ENCODE measurements around the gene MPZ.
A peak's percentile ranks its signal among the peaks of the same experiment; 100 is the strongest.

MPZ gene

DNA sequence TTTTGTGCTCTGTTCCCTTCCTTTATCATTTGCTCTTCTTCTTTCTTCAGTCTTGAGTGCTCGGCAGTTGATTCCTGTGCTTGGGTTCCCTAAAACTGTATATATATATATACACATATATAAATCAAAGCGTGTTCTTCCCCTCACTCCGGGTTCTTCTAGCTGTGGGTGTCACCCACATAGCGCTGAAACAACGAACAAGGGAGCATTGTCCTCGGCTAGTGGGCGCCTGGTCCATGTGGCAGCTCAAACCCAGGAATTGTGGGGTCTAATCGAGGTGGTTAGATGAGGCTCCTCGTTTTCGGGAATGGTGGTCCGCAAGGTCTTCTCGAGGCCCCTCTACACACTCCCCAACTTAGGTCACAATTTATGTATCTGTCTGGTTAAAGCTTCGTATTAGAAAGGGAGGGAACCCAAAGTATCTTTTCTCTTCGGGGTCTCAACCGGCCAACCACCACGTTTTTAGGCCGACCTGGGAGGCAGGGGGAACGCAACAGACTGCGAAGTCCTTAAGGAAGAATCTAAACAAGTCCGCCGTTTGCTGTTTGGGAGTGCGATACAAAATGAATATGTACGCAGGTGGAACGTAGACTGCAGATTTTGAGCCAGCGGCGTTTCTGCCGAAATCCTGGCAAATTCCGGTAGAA lies 3.9 kb upstream of the MPZ start:
- Histone ChIP-seq H3K36me3 (ENCODE audit: control insufficient read depth in 2 of 2, insufficient read depth in 1 of 2, low read length in 2 of 2) (peaks cover 0 to 2% of the 10 kb centered on the region in 2 experiments; a peak in 2 of 3 replicates), H3K9me3 (ENCODE audit: control insufficient read depth, insufficient read depth, low read depth, low read length) (no peaks in the 10 kb centered on the region), H3K4me3 (ENCODE audit: low read depth, low read length) (peak overlapping the region; percentile 92), H3K27ac (ENCODE audit: extremely low read depth, low read depth, low read length) (no peak overlapping the region), H3K4me1 (ENCODE audit: control insufficient read depth, insufficient read depth, low read length) (0 out of 2 replicates have a peak, but pooled peaks cover 4% of the 10 kb centered on the region)
- CTCF ChIA-PET: interaction anchor here (0.6 to 2.0 kb wide), 7 partner anchors 12 to 142 kb away, joined by 3 to 9 read pairs (median 3); partner anchors contain the start of genes NDUFS2 and TOMM40L
- POLR2A ChIA-PET: interaction anchor here (0.6 to 2.4 kb wide), 11 partner anchors 8 to 106 kb away, joined by 3 to 11 read pairs (median 5); partner anchors contain the start of genes PCP4L1 and TOMM40L
- TF ChIP-seq MZF1 (tag by site-specific recombination; IDR thresholded peaks at IDR 0.05; ENCODE audit: borderline replicate concordance) (no peak), KLF16 (tag by site-specific recombination; IDR thresholded peaks at IDR 0.05) (no peak), HOXA7 (CRISPR knock-in tag; IDR thresholded peaks at IDR 0.05; ENCODE audit: borderline replicate concordance) (no peak), HOXD13 (CRISPR knock-in tag; IDR thresholded peaks at IDR 0.05; ENCODE audit: borderline replicate concordance) (no peak), ZBTB48 (tag by site-specific recombination; IDR thresholded peaks at IDR 0.05) (no peak), ZFP69B (tag by site-specific recombination; IDR thresholded peaks at IDR 0.05) (no peak), ZFP41 (tag by site-specific recombination; IDR thresholded peaks at IDR 0.05; ENCODE audit: borderline replicate concordance) (no peak), ZNF302 (tag by site-specific recombination; IDR thresholded peaks at IDR 0.05; ENCODE audit: low read depth) (no peak), ZNF776 (tag by site-specific recombination; IDR thresholded peaks at IDR 0.05; ENCODE audit: borderline replicate concordance) (no peak), GLI4 (tag by site-specific recombination; IDR thresholded peaks at IDR 0.05) (no peak), ZNF274 (IDR thresholded peaks at IDR 0.05; ENCODE audit: low read length) (no peak), ZNF274 (tag by site-specific recombination; IDR thresholded peaks at IDR 0.05; ENCODE audit: borderline replicate concordance) (no peak), ZFHX2 (tag by site-specific recombination; conservative IDR thresholded peaks at IDR 0.05) (no peak), ZNF624 (tag by site-specific recombination; IDR thresholded peaks at IDR 0.05) (no peak), HOXC10 (CRISPR knock-in tag; IDR thresholded peaks at IDR 0.05) (no peak)
- TF ChIP-seq, protein P1, sequence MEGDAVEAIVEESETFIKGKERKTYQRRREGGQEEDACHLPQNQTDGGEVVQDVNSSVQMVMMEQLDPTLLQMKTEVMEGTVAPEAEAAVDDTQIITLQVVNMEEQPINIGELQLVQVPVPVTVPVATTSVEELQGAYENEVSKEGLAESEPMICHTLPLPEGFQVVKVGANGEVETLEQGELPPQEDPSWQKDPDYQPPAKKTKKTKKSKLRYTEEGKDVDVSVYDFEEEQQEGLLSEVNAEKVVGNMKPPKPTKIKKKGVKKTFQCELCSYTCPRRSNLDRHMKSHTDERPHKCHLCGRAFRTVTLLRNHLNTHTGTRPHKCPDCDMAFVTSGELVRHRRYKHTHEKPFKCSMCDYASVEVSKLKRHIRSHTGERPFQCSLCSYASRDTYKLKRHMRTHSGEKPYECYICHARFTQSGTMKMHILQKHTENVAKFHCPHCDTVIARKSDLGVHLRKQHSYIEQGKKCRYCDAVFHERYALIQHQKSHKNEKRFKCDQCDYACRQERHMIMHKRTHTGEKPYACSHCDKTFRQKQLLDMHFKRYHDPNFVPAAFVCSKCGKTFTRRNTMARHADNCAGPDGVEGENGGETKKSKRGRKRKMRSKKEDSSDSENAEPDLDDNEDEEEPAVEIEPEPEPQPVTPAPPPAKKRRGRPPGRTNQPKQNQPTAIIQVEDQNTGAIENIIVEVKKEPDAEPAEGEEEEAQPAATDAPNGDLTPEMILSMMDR (tag by site-specific recombination; IDR thresholded peaks at IDR 0.05): no peak
- TF ChIP-seq, protein P2, sequence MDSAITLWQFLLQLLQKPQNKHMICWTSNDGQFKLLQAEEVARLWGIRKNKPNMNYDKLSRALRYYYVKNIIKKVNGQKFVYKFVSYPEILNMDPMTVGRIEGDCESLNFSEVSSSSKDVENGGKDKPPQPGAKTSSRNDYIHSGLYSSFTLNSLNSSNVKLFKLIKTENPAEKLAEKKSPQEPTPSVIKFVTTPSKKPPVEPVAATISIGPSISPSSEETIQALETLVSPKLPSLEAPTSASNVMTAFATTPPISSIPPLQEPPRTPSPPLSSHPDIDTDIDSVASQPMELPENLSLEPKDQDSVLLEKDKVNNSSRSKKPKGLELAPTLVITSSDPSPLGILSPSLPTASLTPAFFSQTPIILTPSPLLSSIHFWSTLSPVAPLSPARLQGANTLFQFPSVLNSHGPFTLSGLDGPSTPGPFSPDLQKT (IDR thresholded peaks at IDR 0.05; ENCODE audit: borderline replicate concordance, low read depth, low read length): no peak

DNA sequence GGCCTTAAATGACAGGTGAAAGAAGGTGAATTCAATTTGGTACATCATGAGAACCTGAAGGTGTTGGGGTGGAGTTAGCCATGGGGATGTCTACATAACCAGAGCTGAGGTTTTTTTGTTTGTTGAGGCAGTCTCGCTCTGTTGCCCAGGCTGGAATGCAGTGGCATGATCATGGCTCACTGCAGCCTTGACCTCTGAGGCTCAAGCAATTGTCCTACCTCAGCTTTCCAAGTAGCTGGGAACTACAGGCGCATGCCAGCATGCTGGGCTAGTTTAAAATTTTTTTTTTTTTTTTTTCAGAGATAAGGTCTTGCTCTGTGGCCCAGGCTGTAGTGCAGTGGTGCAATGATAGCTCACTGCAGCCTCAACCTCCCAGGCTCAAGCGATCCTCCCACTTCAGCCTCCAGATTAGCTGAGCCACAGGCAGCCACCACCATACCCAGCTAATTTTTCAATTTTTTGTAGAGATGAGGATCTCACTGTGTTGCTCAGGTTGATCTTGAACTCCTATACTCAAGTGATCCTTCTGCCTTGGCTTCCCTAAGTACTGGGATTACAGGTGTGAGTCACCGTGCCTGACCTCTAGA lies 1.9 kb upstream of the MPZ start:
- no peak overlapping the region for H3K27ac ChIP-seq (ENCODE audit: extremely low read depth, low read depth, low read length)
- CTCF ChIA-PET: interaction anchor here (0.7 kb wide), 1 partner anchor 11 kb away, joined by 3 read pairs; no protein-coding TSS in a partner anchor
- H3K36me3 ChIP-seq (ENCODE audit: control insufficient read depth in 2 of 2, insufficient read depth in 1 of 2, low read length in 2 of 2): no peaks in the 10 kb centered on the region
- TF ChIP-seq, protein P3, sequence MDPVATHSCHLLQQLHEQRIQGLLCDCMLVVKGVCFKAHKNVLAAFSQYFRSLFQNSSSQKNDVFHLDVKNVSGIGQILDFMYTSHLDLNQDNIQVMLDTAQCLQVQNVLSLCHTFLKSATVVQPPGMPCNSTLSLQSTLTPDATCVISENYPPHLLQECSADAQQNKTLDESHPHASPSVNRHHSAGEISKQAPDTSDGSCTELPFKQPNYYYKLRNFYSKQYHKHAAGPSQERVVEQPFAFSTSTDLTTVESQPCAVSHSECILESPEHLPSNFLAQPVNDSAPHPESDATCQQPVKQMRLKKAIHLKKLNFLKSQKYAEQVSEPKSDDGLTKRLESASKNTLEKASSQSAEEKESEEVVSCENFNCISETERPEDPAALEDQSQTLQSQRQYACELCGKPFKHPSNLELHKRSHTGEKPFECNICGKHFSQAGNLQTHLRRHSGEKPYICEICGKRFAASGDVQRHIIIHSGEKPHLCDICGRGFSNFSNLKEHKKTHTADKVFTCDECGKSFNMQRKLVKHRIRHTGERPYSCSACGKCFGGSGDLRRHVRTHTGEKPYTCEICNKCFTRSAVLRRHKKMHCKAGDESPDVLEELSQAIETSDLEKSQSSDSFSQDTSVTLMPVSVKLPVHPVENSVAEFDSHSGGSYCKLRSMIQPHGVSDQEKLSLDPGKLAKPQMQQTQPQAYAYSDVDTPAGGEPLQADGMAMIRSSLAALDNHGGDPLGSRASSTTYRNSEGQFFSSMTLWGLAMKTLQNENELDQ (tag by site-specific recombination; IDR thresholded peaks at IDR 0.05; ENCODE audit: low read depth): no peak
- TF ChIP-seq MEIS1 (CRISPR knock-in tag; IDR thresholded peaks at IDR 0.05; ENCODE audit: borderline replicate concordance): no peak
- TF ChIP-seq ZNF600 (tag by site-specific recombination; IDR thresholded peaks at IDR 0.05): no peak
- H3K4me1 ChIP-seq (ENCODE audit: control insufficient read depth, insufficient read depth, low read length): 0 out of 2 replicates have a peak, but pooled peaks cover 4% of the 10 kb centered on the region
- no peak overlapping the region for H3K4me3 ChIP-seq (ENCODE audit: low read depth, low read length)
- POLR2A ChIA-PET: interaction anchor here (0.6 kb wide), 1 partner anchor 145 kb away, joined by 3 read pairs; no protein-coding TSS in a partner anchor
- no peaks in the 10 kb centered on the region for H3K9me3 ChIP-seq (ENCODE audit: control insufficient read depth, insufficient read depth, low read depth, low read length)
